Measurements from ENCODE around the gene ADGRD1. TPM values are rescaled to one million over a fixed set of nuclear protein-coding genes. Genes with fewer than 3 reads are reported as not detected.

The ADGRD1 gene
- total RNA-seq, 1 donor from 2014 or later = 4.0 TPM

DNA sequence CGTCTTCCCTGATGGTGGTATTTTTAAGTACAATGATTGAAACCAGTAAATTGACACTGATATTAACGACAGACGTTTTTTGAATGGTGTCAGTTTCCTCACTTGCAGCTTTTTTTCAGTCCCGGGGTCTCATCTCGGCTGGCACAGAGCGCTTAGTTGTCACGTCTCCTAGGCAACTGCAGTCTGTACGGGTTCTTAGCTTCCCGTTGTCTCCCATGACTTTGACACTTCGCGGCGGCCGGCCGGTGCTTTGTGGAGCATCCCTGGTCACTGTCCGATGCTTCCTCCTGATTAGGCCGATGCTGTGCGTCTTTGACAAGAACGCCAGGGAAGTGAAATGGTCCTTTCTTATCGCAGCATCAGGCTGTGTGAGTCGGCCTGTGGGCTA, 67.4 kb downstream of the ADGRD1 start:
- no peak overlapping the region for H3K27ac Mint-ChIP-seq
- H3K36me3 Mint-ChIP-seq (ENCODE audit: insufficient read depth) = no peaks in the 10 kb centered on the region
- no peaks in the 10 kb centered on the region for H3K4me1 Mint-ChIP-seq (ENCODE audit: low read depth)
- no peak overlapping the region for H3K4me3 Mint-ChIP-seq (ENCODE audit: low read depth)
- peaks cover 6% of the 10 kb centered on the region for H3K27me3 Mint-ChIP-seq
- TF ChIP-seq CTCF (IDR thresholded peaks at IDR 0.05; ENCODE audit: unreplicated experiment) = no peak
- no peaks in the 10 kb centered on the region for H3K9me3 Mint-ChIP-seq (ENCODE audit: low read depth)
- DNase-seq (ENCODE audit: low spot score, unreplicated experiment) = no peak

- Mint-ChIP-seq H3K9me3 (ENCODE audit: low read depth) (no peaks in the 10 kb centered on the region), H3K36me3 (ENCODE audit: insufficient read depth) (no peaks in the 10 kb centered on the region), H3K4me1 (ENCODE audit: low read depth) (peaks cover 7% of the 10 kb centered on the region), H3K27ac (no peak overlapping the region), H3K27me3 (peaks cover 9% of the 10 kb centered on the region), H3K4me3 (ENCODE audit: low read depth) (no peak overlapping the region)
- TF ChIP-seq CTCF (IDR thresholded peaks at IDR 0.05; ENCODE audit: unreplicated experiment) = no peak
- no peak for DNase-seq (ENCODE audit: low spot score, unreplicated experiment)
Observed at GRCh38 chr12:131024026-131024425, 70.3 kb downstream of the ADGRD1 start.

DNA sequence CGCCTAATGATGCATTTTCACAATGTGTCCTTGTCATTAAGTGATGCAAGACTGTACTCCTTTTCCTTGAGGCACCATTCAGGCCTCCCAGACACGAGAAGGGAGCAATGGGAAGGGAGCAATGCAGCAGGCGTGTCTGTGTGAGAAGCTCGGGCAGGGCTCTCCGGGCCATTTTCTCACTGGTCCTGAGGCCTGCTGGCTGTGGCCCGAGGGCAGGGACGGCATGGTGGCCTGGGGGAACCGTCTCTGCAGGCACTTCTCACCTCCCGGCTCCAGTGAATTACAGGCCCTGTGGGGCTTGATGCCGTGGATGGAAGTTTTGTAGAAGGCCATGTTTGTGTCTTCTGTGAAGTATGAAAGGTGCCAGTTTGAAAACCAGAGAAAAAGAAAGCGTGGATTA, 71.0 kb downstream of the ADGRD1 start:
- Mint-ChIP-seq H3K36me3 (ENCODE audit: insufficient read depth) (no peaks in the 10 kb centered on the region), H3K4me1 (ENCODE audit: low read depth) (peaks cover 7% of the 10 kb centered on the region), H3K4me3 (ENCODE audit: low read depth) (no peak overlapping the region), H3K27ac (no peak overlapping the region), H3K27me3 (peaks cover 9% of the 10 kb centered on the region), H3K9me3 (ENCODE audit: low read depth) (no peaks in the 10 kb centered on the region)
- TF ChIP-seq CTCF (IDR thresholded peaks at IDR 0.05; ENCODE audit: unreplicated experiment) = no peak
- no peak for DNase-seq (ENCODE audit: low spot score, unreplicated experiment)

DNA sequence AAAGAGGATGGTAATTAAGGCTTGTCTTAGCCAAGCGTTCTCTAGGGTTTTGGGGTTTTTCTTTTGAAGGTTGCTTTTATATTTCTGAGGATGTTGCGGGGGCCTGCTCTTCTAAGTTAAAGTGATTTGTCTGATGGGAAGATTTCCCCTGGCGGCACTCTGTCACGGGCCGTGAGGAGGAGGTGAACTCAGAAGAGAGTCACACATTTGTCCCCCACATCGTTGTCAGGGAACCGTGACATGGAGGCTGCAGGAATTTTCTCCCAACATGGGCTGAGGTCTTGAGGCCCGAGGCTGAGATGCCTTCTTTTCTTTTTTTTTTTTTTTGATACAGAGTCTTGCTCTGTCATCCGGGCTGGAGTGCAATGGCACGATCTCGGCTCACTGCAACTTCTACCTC, 71.5 kb downstream of the ADGRD1 start:
- Mint-ChIP-seq H3K27ac (no peak overlapping the region), H3K27me3 (peaks cover 9% of the 10 kb centered on the region)

DNA sequence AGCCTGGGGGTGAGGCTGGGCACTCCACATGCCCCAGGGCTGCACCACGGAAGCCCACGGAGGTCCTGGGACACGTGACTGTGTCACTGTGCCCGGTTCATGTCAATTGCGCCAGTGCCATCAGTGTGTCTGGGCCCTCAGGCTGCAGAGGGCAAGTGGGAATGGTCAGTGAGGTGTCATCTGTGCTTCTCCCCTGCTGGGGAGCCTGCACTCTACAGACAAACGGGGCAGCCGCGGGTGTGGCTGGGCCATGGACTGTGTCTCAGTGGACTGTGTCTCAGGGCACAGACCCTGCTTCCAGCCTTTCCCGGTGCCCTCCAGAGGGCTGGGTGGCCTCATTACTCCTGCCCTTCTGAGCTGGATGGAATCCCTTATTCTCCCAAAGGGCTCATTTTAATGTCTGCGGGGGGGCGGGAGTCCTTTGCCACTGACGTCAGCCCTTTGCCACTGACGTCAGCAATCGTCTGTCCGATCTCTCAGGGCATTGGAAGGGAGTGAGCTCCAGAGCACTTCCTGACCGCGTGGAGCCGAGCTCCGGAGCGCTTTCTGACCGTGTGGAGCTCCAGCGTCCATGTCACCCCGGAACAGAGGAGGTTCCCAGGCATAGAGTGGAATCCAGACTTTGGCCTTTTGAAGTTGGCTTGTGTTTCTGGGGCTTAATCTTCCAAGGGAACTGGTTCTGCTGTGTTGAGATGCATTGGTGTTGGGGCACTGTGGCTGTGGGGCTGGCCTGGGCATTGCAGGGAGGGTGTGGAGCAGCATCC, 72.4 kb downstream of the ADGRD1 start:
- H3K9me3 Mint-ChIP-seq (ENCODE audit: low read depth) = no peaks in the 10 kb centered on the region
- H3K36me3 Mint-ChIP-seq (ENCODE audit: insufficient read depth) = no peaks in the 10 kb centered on the region
- H3K27ac Mint-ChIP-seq = no peak overlapping the region
- no peak for DNase-seq (ENCODE audit: low spot score, unreplicated experiment)
- peaks cover 7% of the 10 kb centered on the region for H3K4me1 Mint-ChIP-seq (ENCODE audit: low read depth)
- TF ChIP-seq CTCF (IDR thresholded peaks at IDR 0.05; ENCODE audit: unreplicated experiment) = no peak
- H3K4me3 Mint-ChIP-seq (ENCODE audit: low read depth) = no peak overlapping the region
- peaks cover 9% of the 10 kb centered on the region for H3K27me3 Mint-ChIP-seq

More for the DNA sequence above, 71.5 kb downstream of the ADGRD1 start:
- Mint-ChIP-seq H3K9me3 (ENCODE audit: low read depth) (no peaks in the 10 kb centered on the region), H3K4me1 (ENCODE audit: low read depth) (peaks cover 7% of the 10 kb centered on the region), H3K36me3 (ENCODE audit: insufficient read depth) (no peaks in the 10 kb centered on the region), H3K4me3 (ENCODE audit: low read depth) (no peak overlapping the region)
- TF ChIP-seq CTCF (IDR thresholded peaks at IDR 0.05; ENCODE audit: unreplicated experiment) = no peak
- no peak for DNase-seq (ENCODE audit: low spot score, unreplicated experiment)
